Trophoblast cell (in vitro differentiated cells and primary cell): ENCODE measurements around the gene BNC2.
A peak's percentile ranks its signal among the peaks of the same experiment; 100 is the strongest.

Experiments
- DNase-seq, 2 donors: peaks; one replicate each; pipeline ENCODE4 v3.0.0-alpha.2; 2016
- H2AFZ ChIP-seq: 2 replicates; pipeline ENCODE4 v1.6.1; 2013; ENCODE audit warnings: low read length, moderate library complexity, mild to moderate bottlenecking; ENCODE audit not compliant: insufficient read depth, poor library complexity
- H2AK5ac ChIP-seq: 2 replicates; pipeline ENCODE4 v1.6.1; 2013; ENCODE audit warnings: mild to moderate bottlenecking, low read length
- H2BK120ac ChIP-seq: 2 replicates; pipeline ENCODE4 v1.6.1; 2013; ENCODE audit warnings: low read length, mild to moderate bottlenecking, moderate library complexity; ENCODE audit not compliant: insufficient read depth, poor library complexity
- H2BK12ac ChIP-seq: 2 replicates; pipeline ENCODE4 v1.6.1; 2013; ENCODE audit warnings: mild to moderate bottlenecking, low read length, moderate library complexity
- H2BK5ac ChIP-seq: 2 replicates; pipeline ENCODE4 v1.6.1; 2013; ENCODE audit warnings: low read length, low read depth, moderate library complexity, mild to moderate bottlenecking; ENCODE audit not compliant: poor library complexity
- H3K14ac ChIP-seq: 2 replicates; pipeline ENCODE4 v1.6.1; 2013; ENCODE audit warnings: mild to moderate bottlenecking, low read length
- H3K18ac ChIP-seq: 2 replicates; pipeline ENCODE4 v1.6.1; 2013; ENCODE audit warnings: mild to moderate bottlenecking, low read length
- H3K23ac ChIP-seq: 2 replicates; pipeline ENCODE4 v1.6.1; 2013; ENCODE audit warnings: low read length
- H3K27ac ChIP-seq: 2 replicates; pipeline ENCODE4 v1.5.1; 2013; ENCODE audit warnings: low read depth, mild to moderate bottlenecking, inconsistent platforms, low read length, moderate library complexity
- H3K27me3 ChIP-seq: 2 replicates; pipeline ENCODE4 v1.6.1; 2013; ENCODE audit warnings: inconsistent platforms, mild to moderate bottlenecking, low read length, moderate library complexity; ENCODE audit not compliant: insufficient read depth
- H3K36me3 ChIP-seq, 2 experiments: 1 replicate in 1 of 2; 2 replicates in 1 of 2; pipeline ENCODE4 v1.6.1; 2013; ENCODE audit warnings: low read length in 2 of 2, mild to moderate bottlenecking in 2 of 2, moderate library complexity in 1 of 2; ENCODE audit not compliant: insufficient read depth in 2 of 2, control insufficient read depth in 1 of 2
- H3K4ac ChIP-seq: 2 replicates; pipeline ENCODE4 v1.6.1; 2013; ENCODE audit warnings: low read depth, mild to moderate bottlenecking, low read length, moderate library complexity
- H3K4me1 ChIP-seq, 2 experiments: 1 replicate in 1 of 2; 2 replicates in 1 of 2; pipeline ENCODE4 v1.6.1; 2013; ENCODE audit warnings: low read length in 2 of 2, mild to moderate bottlenecking in 2 of 2, moderate library complexity in 1 of 2; ENCODE audit not compliant: insufficient read depth in 2 of 2, control insufficient read depth in 1 of 2
- H3K4me2 ChIP-seq: 2 replicates; pipeline ENCODE4 v1.6.1; 2013; ENCODE audit warnings: inconsistent platforms, mild to moderate bottlenecking, low read length, moderate library complexity
- H3K4me3 ChIP-seq: 2 replicates; pipeline ENCODE4 v1.5.1; 2013; ENCODE audit warnings: mild to moderate bottlenecking, low read depth, low read length, inconsistent platforms
- H3K79me1 ChIP-seq: one replicate; pipeline ENCODE4 v1.6.1; 2013; ENCODE audit warnings: low read length
- H3K79me2 ChIP-seq: 2 replicates; pipeline ENCODE4 v1.6.1; 2013; ENCODE audit warnings: low read length, mild to moderate bottlenecking; ENCODE audit not compliant: control insufficient read depth, insufficient read depth, poor library complexity
- H3K9ac ChIP-seq: 2 replicates; pipeline ENCODE4 v1.6.1; 2013; ENCODE audit warnings: mild to moderate bottlenecking, low read length
- H3K9me3 ChIP-seq: 2 replicates; pipeline ENCODE4 v1.6.1; 2013; ENCODE audit warnings: low read depth, mild to moderate bottlenecking, control low read depth, inconsistent platforms, low read length; ENCODE audit not compliant: insufficient read depth
- H4K12ac ChIP-seq: 2 replicates; pipeline ENCODE4 v1.6.1; 2013; ENCODE audit warnings: low read depth, mild to moderate bottlenecking, low read length, moderate library complexity
- H4K8ac ChIP-seq: 2 replicates; pipeline ENCODE4 v1.6.1; 2013; ENCODE audit warnings: low read depth, mild to moderate bottlenecking, low read length, moderate library complexity
- H4K91ac ChIP-seq: one replicate; pipeline ENCODE4 v1.6.1; 2013; ENCODE audit warnings: low read depth, mild to moderate bottlenecking, low read length, moderate library complexity
- WGBS: extraction: QIAGEN DNeasy Blood & Tissue Kit; methylation state at CpG from one replicate; pipeline ENCODE4 v1.1.7; 2013; ENCODE audit warnings: missing lambda C conversion rate; ENCODE audit not compliant: insufficient read length, insufficient coverage; ENCODE audit errors: extremely low coverage; 5-methylcytosine and 5-hydroxymethylcytosine counted together

Gene BNC2

DNA sequence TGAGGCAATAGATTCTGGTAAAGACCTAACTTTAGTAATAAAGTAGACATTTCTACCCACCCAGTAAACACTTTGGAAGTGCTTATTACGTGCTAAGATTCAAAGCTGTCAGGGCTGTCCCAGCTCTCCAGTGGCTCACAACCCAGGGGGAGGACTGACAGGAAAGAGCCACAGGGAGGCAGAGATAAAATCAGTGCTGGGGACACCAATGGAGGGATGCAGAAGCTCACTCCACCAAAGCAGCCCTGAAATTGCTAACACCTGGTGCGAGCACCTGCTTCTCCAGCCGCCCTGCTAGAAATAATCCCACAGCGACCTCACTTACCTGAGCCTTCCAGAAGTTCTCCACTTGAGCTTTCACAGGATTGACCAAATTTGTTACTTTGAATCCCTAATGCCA is 501.0 kb downstream of the BNC2 start:
- Histone ChIP-seq H2BK5ac (no peak overlapping the region), H3K4me2 (no peak overlapping the region), H4K91ac (no peak overlapping the region), H3K79me2 (peaks cover 2% of the 10 kb centered on the region), H3K9ac (no peak overlapping the region), H3K9me3 (no peaks in the 10 kb centered on the region), H4K12ac (no peak overlapping the region), H2BK12ac (peak overlapping the region; percentile 56), H3K27me3 (no peaks in the 10 kb centered on the region), H3K4ac (no peak overlapping the region), H3K4me1 (peaks cover 14 to 15% of the 10 kb centered on the region in 2 experiments), H4K8ac (no peak overlapping the region), H3K27ac (no peak overlapping the region), H2AFZ (no peak overlapping the region), H2AK5ac (no peak overlapping the region), H3K18ac (no peak overlapping the region), H3K23ac (no peak overlapping the region), H3K36me3 (no peaks in the 10 kb centered on the region), H2BK120ac (peak overlapping the region; percentile 63), H3K4me3 (no peak overlapping the region), H3K79me1 (peaks cover 27% of the 10 kb centered on the region), H3K14ac (no peak overlapping the region)
- DNase-seq: no peak
- no CpG with 5 or more reads among the region's 4 CpGs for WGBS

DNA sequence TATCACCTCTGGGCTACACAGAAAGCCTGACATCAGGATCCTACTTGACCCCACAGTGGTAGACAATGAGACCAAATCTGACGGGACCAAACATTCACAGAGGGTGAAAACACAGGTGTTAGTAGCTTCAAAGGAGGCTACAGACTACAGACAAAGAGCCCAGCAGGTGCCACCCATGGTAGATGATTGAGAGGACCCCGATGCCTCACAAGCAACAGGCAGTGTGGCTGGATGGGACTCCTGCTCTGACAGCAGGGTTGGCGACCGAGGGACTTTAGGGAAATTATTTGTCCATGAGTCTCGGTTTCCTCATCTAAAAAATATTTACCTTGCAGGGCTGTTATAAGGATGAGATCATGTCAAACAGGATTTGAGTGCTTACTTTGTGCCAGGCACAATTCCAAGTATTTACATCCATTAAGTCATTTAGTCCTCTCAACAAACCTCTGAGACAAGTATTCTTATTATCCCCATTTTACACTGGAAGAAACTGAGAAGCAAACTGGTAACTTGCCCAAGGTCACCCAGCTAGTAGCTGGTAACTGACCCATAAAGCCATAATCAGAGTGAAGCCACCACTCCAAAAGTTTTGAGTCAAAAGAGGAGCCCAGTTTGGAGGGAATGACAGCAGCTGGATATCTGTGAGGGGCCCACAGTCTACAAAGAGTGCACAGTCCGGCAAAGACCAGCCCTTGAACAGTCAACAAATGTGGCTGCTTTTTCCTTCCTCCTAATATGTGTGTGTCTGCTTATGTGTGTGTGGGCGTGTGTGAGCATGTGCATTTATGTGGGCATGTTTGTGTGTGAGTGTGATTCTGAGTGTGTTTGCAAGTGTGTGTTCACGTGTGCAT is 502.0 kb downstream of the BNC2 start:
- H3K9ac ChIP-seq: no peak overlapping the region
- peak overlapping the region; percentile 30 for H3K4ac ChIP-seq
- no peak overlapping the region for H4K12ac ChIP-seq
- peak overlapping the region; percentile 84 for H2BK5ac ChIP-seq
- H3K79me1 ChIP-seq: peaks cover 28% of the 10 kb centered on the region
- peaks cover 2% of the 10 kb centered on the region for H3K79me2 ChIP-seq
- H3K4me2 ChIP-seq: peak overlapping the region; percentile 26
- H2AK5ac ChIP-seq: peak overlapping the region; percentile 2
- H2BK12ac ChIP-seq: peak overlapping the region; percentile 94
- DNase-seq: peak; percentile 75 to 91
- H3K18ac ChIP-seq: peak overlapping the region; percentile 72
- peak overlapping the region; percentile 48 for H2AFZ ChIP-seq
- no CpG with 5 or more reads among the region's 8 CpGs for WGBS
- peak overlapping the region; percentile 82 for H2BK120ac ChIP-seq
- H3K23ac ChIP-seq: no peak overlapping the region
- H3K27ac ChIP-seq: peak overlapping the region; percentile 78
- no peaks in the 10 kb centered on the region for H3K9me3 ChIP-seq
- peak overlapping the region; percentile 57 for H4K8ac ChIP-seq
- H3K27me3 ChIP-seq: no peaks in the 10 kb centered on the region
- H3K4me3 ChIP-seq: no peak overlapping the region
- peak overlapping the region; percentile 90 for H4K91ac ChIP-seq
- H3K14ac ChIP-seq: peak overlapping the region; percentile 59
- peaks cover 19 to 20% of the 10 kb centered on the region in 2 experiments for H3K4me1 ChIP-seq
- no peaks in the 10 kb centered on the region for H3K36me3 ChIP-seq

DNA sequence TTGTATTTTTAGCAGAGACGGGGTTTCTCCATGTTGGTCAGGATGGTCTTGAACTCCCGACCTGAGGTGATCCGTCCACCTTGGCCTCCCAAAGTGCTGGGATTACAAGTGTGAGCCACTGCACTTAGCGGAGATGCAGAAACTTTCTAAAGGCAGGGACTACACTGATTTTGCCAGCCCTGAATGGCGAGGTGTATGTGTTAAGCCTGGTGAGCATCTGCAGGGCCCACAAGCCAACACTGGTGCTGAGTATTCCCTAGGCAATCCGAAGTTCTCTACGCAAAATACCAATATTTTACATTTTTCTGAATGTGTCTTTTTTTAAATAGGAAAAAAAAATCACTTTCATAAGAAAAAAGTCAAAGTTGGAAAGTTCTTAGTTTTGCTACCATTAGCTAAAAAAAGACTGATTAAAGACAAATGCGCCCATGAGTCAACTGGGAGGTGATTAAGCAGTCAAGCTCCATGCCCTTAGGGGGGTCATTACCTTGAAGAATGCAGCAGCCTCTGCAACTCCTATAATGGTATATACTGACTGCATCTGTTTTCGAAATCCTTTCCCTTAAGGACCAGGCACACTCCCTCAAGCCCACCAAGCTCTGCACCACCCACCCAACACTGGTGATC is 502.8 kb downstream of the BNC2 start:
- no peak overlapping the region for H2AK5ac ChIP-seq
- H3K23ac ChIP-seq: no peak overlapping the region
- H2BK120ac ChIP-seq: peak overlapping the region; percentile 82
- H3K9me3 ChIP-seq: no peaks in the 10 kb centered on the region
- H3K4me1 ChIP-seq: peaks cover 19 to 23% of the 10 kb centered on the region in 2 experiments
- peaks cover 2% of the 10 kb centered on the region for H3K79me2 ChIP-seq
- WGBS: no CpG with 5 or more reads among the region's 9 CpGs
- peak overlapping the region; percentile 84 for H2BK5ac ChIP-seq
- peak; percentile 91 to 97 for DNase-seq
- H3K36me3 ChIP-seq: no peaks in the 10 kb centered on the region
- H4K8ac ChIP-seq: peak overlapping the region; percentile 57
- H2BK12ac ChIP-seq: peak overlapping the region; percentile 94
- H3K18ac ChIP-seq: peak overlapping the region; percentile 72
- peak overlapping the region; percentile 76 for H3K14ac ChIP-seq
- H3K79me1 ChIP-seq: peaks cover 28% of the 10 kb centered on the region
- H4K91ac ChIP-seq: peak overlapping the region; percentile 90
- peak overlapping the region; percentile 26 for H3K4me2 ChIP-seq
- peak overlapping the region; percentile 48 for H2AFZ ChIP-seq
- no peak overlapping the region for H3K4me3 ChIP-seq
- H3K4ac ChIP-seq: peak overlapping the region; percentile 30
- no peak overlapping the region for H3K9ac ChIP-seq
- H3K27ac ChIP-seq: peak overlapping the region; percentile 85
- H3K27me3 ChIP-seq: no peaks in the 10 kb centered on the region
- H4K12ac ChIP-seq: no peak overlapping the region

DNA sequence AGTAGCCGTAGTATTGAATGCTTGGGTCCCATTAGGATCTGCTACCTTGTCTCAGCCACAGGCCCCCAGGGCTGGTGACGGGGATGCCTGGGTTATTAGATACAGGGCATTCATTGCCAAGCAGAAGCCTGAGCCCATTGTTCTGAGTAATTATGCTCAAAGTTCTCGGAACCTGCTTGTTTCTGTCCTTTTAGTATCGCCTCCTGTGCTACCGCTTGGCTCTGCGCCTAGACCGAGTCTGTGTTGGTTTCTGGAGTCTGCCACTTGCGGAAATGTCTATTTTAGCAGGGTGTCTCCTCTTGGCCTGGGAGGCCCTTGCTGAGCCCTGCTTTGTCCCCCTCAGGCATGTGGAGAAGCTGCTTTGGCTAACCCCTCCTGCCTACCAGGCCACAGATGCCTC is 506.1 kb downstream of the BNC2 start:
- no peak overlapping the region for H3K4me2 ChIP-seq
- peaks cover 21% of the 10 kb centered on the region for H3K79me1 ChIP-seq
- no peaks in the 10 kb centered on the region for H3K9me3 ChIP-seq
- H3K4ac ChIP-seq: no peak overlapping the region
- no peak overlapping the region for H3K23ac ChIP-seq
- no peak overlapping the region for H3K9ac ChIP-seq
- no peak overlapping the region for H2AK5ac ChIP-seq
- no peak overlapping the region for H4K12ac ChIP-seq
- no peak overlapping the region for H3K4me3 ChIP-seq
- peak overlapping the region; percentile 48 for H2BK120ac ChIP-seq
- H2BK12ac ChIP-seq: peak overlapping the region; percentile 50
- H2BK5ac ChIP-seq: peak overlapping the region; percentile 24
- no peak overlapping the region for H4K8ac ChIP-seq
- H3K79me2 ChIP-seq: peaks cover 2% of the 10 kb centered on the region
- no peaks in the 10 kb centered on the region for H3K27me3 ChIP-seq
- H4K91ac ChIP-seq: peak overlapping the region; percentile 54
- no peak overlapping the region for H3K27ac ChIP-seq
- peaks cover 18 to 23% of the 10 kb centered on the region in 2 experiments for H3K4me1 ChIP-seq
- no CpG with 5 or more reads among the region's 8 CpGs for WGBS
- peak overlapping the region; percentile 14 for H3K18ac ChIP-seq
- H3K36me3 ChIP-seq: no peaks in the 10 kb centered on the region
- DNase-seq: no peak
- H2AFZ ChIP-seq: no peak overlapping the region
- H3K14ac ChIP-seq: peak overlapping the region; percentile 1
